HepG2 (cell line): ENCODE results near the gene SMARCD1. TPM values are rescaled to one million over a fixed set of nuclear protein-coding genes. Genes with fewer than 3 reads are reported as not detected.

Experiments used
- ARHGAP35 ChIP-seq: sonication (generic); formaldehyde crosslinking; IDR thresholded peaks from 2 replicates; pipeline ENCODE4 v1.9.0; 2022; ENCODE audit warnings: mild to moderate bottlenecking, inconsistent platforms, moderate library complexity, missing genetic modification reagents, borderline replicate concordance
- ASH2L ChIP-seq: fragments of 300-600, 200-600 bp; sonication (generic); IDR thresholded peaks from 2 replicates; pipeline ENCODE4 v1.7.0; 2017; ENCODE audit warnings: low read depth, mild to moderate bottlenecking, moderate library complexity, mixed read lengths, low read length; ENCODE audit not compliant: insufficient read length
- FOXK1 ChIP-seq: sonication (generic); formaldehyde crosslinking; IDR thresholded peaks from 2 replicates; pipeline ENCODE4 v1.4.0; 2020; ENCODE audit warnings: low read depth, missing genetic modification reagents, borderline replicate concordance
- GFI1 ChIP-seq: sonication (generic); formaldehyde crosslinking; IDR thresholded peaks from 2 replicates; pipeline ENCODE4 v1.5.0; 2020; ENCODE audit warnings: missing genetic modification reagents, mild to moderate bottlenecking, borderline replicate concordance
- HDAC1 ChIP-seq: sonication (generic); formaldehyde crosslinking; IDR thresholded peaks from 2 replicates; pipeline ENCODE4 v1.5.1; 2020; ENCODE audit warnings: mild to moderate bottlenecking, missing genetic modification reagents
- HMG20A ChIP-seq: IDR thresholded peaks from 2 replicates; pipeline ENCODE4 v1.6.1; 2016; ENCODE audit warnings: borderline replicate concordance
- HNF4G ChIP-seq, 2 experiments: sonication (generic) in 1 of 2; formaldehyde crosslinking in 1 of 2; IDR thresholded peaks; 2 replicates each; pipeline versions ENCODE4 v1.4.0 to v1.6.1; 2011 to 2020; ENCODE audit warnings: borderline replicate concordance in 2 of 2, low read depth in 2 of 2, mild to moderate bottlenecking in 2 of 2, low read length in 1 of 2, missing genetic modification reagents in 1 of 2, moderate library complexity in 1 of 2
- JUND ChIP-seq: sonication (generic); formaldehyde crosslinking; IDR thresholded peaks from 2 replicates; pipeline ENCODE4 v1.8.0; 2022; ENCODE audit warnings: mild to moderate bottlenecking, missing genetic modification reagents
- MTF1 ChIP-seq: sonication (generic); formaldehyde crosslinking; IDR thresholded peaks from 2 replicates; pipeline ENCODE4 v1.5.0; 2020; ENCODE audit warnings: missing genetic modification reagents
- MXI1 ChIP-seq: IDR thresholded peaks from 3 replicates; pipeline ENCODE4 v1.6.1; 2012; ENCODE audit warnings: low read depth, low read length, inconsistent platforms, borderline replicate concordance
- NRL ChIP-seq: sonication (generic); formaldehyde crosslinking; IDR thresholded peaks from 2 replicates; pipeline ENCODE4 v1.5.0; 2020; ENCODE audit warnings: missing genetic modification reagents, mild to moderate bottlenecking, moderate library complexity, borderline replicate concordance
- SALL1 ChIP-seq: sonication (generic); formaldehyde crosslinking; IDR thresholded peaks from 2 replicates; pipeline ENCODE4 v1.8.0; 2022; ENCODE audit warnings: mild to moderate bottlenecking, missing genetic modification reagents
- SMARCE1 ChIP-seq: fragments of 450-650 bp; IDR thresholded peaks from 2 replicates; pipeline ENCODE4 v1.6.1; 2017; ENCODE audit warnings: borderline replicate concordance
- TARDBP ChIP-seq: sonication (generic); formaldehyde crosslinking; IDR thresholded peaks from 2 replicates; pipeline ENCODE4 v1.8.0; 2022; ENCODE audit warnings: mild to moderate bottlenecking, missing genetic modification reagents
- ZBTB7B ChIP-seq: sonication (generic); formaldehyde crosslinking; IDR thresholded peaks from 2 replicates; pipeline ENCODE4 v1.4.0; 2020; ENCODE audit warnings: missing genetic modification reagents
- ZFYVE20 ChIP-seq: sonication (generic); formaldehyde crosslinking; IDR thresholded peaks from 2 replicates; pipeline ENCODE4 v1.8.0; 2023; ENCODE audit warnings: low read depth, mild to moderate bottlenecking, moderate library complexity, missing genetic modification reagents, borderline replicate concordance
- ZNF225 ChIP-seq: sonication (generic); formaldehyde crosslinking; IDR thresholded peaks from 2 replicates; pipeline ENCODE4 v1.4.0; 2020; ENCODE audit warnings: mild to moderate bottlenecking, missing genetic modification reagents
- ZNF510 ChIP-seq: sonication (generic); formaldehyde crosslinking; IDR thresholded peaks from 2 replicates; pipeline ENCODE4 v1.4.0; 2020; ENCODE audit warnings: low read depth, mild to moderate bottlenecking, missing genetic modification reagents
- ZNF614 ChIP-seq: IDR thresholded peaks from 2 replicates; pipeline ENCODE4 v1.6.1; 2018; ENCODE audit warnings: missing biosample characterization, missing genetic modification reagents, inconsistent platforms, borderline replicate concordance
- ZUFSP ChIP-seq: sonication (generic); formaldehyde crosslinking; IDR thresholded peaks from 2 replicates; pipeline ENCODE4 v1.9.0; 2021; ENCODE audit warnings: missing genetic modification reagents, mild to moderate bottlenecking, borderline replicate concordance
- polyA plus RNA-seq, 8 experiments: library from polyadenylated mRNA; depleted of rRNA in 3 of 8; stranded (reverse) in 7 of 8; unstranded in 1 of 8; fragments of >200 nt; fragmentation: Illumina TruSeq in 4 of 8; extraction: Trizol in 4 of 8; gene quantifications; 2 replicates each; pipeline versions ENCODE4 v1.2.1 to v1.2.3, GENCODE V29; 2011 to 2016; ENCODE audit warnings: low read depth in 4 of 8, missing spikeins in 1 of 8, mixed read lengths in 1 of 8; ENCODE audit not compliant: insufficient read depth in 1 of 8
- total RNA-seq, 5 experiments: library from RNA; depleted of rRNA; stranded (reverse); fragments of >200 nt; fragmentation: Illumina TruSeq; extraction: Trizol; gene quantifications; 2 replicates each; pipeline ENCODE4 v1.2.3, GENCODE V29; 2016; ENCODE audit warnings: low read depth in 1 of 5
- TF ChIP-seq, protein P1 (sequence below): IDR thresholded peaks from 2 replicates; pipeline ENCODE4 v1.6.1; 2016

Gene SMARCD1
- total and polyA plus RNA-seq, 2 of the 13 experiments (the other 11 are each of a cell fraction or from before 2014, with no cell fraction given), result 51.7 to 54.6 TPM

GRCh38 chr12:50082644-50083043, 2.5 kb upstream of the SMARCD1 start (continued):
- TF ChIP-seq NRL (CRISPR knock-in tag), result no peak
- peak; percentile 52; the same call in 1 of the 2 replicates for TF ChIP-seq HMG20A (CRISPR knock-in tag)
- peak; percentile 51 for TF ChIP-seq ASH2L
- TF ChIP-seq MXI1, result peak; percentile 75; the same call in 1 of the 3 replicates
- TF ChIP-seq SMARCE1, result no peak
- TF ChIP-seq ZNF614 (CRISPR knock-in tag), result peak; percentile 53
- TF ChIP-seq JUND (CRISPR knock-in tag), result no peak
- no peak for TF ChIP-seq ARHGAP35 (CRISPR knock-in tag)
- TF ChIP-seq SALL1 (CRISPR knock-in tag), result peak; percentile 74
- peak; percentile 31; the same call in 1 of the 2 replicates for TF ChIP-seq FOXK1 (CRISPR knock-in tag)
- TF ChIP-seq, protein P1, sequence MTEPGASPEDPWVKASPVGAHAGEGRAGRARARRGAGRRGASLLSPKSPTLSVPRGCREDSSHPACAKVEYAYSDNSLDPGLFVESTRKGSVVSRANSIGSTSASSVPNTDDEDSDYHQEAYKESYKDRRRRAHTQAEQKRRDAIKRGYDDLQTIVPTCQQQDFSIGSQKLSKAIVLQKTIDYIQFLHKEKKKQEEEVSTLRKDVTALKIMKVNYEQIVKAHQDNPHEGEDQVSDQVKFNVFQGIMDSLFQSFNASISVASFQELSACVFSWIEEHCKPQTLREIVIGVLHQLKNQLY (CRISPR knock-in tag), result 0 out of 2 replicates have a peak, but pooled peaks have one; percentile 42
- TF ChIP-seq HNF4G (IDR thresholded peaks at IDR 0.05; ENCODE audit: borderline replicate concordance, low read depth, low read length), result peak; percentile 90; the same call in 1 of the 2 replicates
- TF ChIP-seq HNF4G (CRISPR knock-in tag; IDR thresholded peaks at IDR 0.05; ENCODE audit: borderline replicate concordance, low read depth), result peak; percentile 83; the same call in 1 of the 2 replicates
- TF ChIP-seq TARDBP (CRISPR knock-in tag), result peak; percentile 35; the same call in 1 of the 2 replicates
- TF ChIP-seq ZNF510 (CRISPR knock-in tag), result no peak
- TF ChIP-seq HDAC1 (CRISPR knock-in tag), result peak; percentile 78
- no peak for TF ChIP-seq ZUFSP
- TF ChIP-seq ZFYVE20 (CRISPR knock-in tag), result no peak
- 0 out of 2 replicates have a peak, but pooled peaks have one; percentile 30 for TF ChIP-seq GFI1 (CRISPR knock-in tag)
- TF ChIP-seq ZNF225 (CRISPR knock-in tag), result 0 out of 2 replicates have a peak, but pooled peaks have one; percentile 28
- TF ChIP-seq MTF1 (CRISPR knock-in tag), result no peak
- TF ChIP-seq ZBTB7B (CRISPR knock-in tag), result peak; percentile 55; the same call in 1 of the 2 replicates
